ENCODE results near the gene LAPTM4A.
"Not testable (repeated sequence)": the region's sequence is repeated elsewhere in the genome, so short reads cannot be mapped to it uniquely, and the experiment has no call there.

The LAPTM4A gene

GRCh38 chr2:20050104-20050645, 1.3 kb downstream of the LAPTM4A start:
- DNase-seq = peak; percentile 79

- peak; percentile 66 for DNase-seq
Measured at GRCh38 chr2:20049637-20050036, 1.8 kb downstream of the LAPTM4A start.

- DNase-seq = no peak
Measured at GRCh38 chr2:20048488-20049448, 2.7 kb downstream of the LAPTM4A start.

GRCh38 chr2:20045712-20046292, 5.6 kb downstream of the LAPTM4A start:
- not testable (repeated sequence) for DNase-seq

GRCh38 chr2:20044778-20045177, 6.7 kb downstream of the LAPTM4A start:
- DNase-seq = no peak

GRCh38 chr2:20042531-20042930, 8.9 kb downstream of the LAPTM4A start:
- DNase-seq = no peak

GRCh38 chr2:20040489-20041172, 10.8 kb downstream of the LAPTM4A start:
- DNase-seq = no peak

- DNase-seq = no peak
Measured at GRCh38 chr2:20037660-20038059, 13.8 kb downstream of the LAPTM4A start.

GRCh38 chr2:20035955-20036666, 15.3 kb downstream of the LAPTM4A start:
- DNase-seq = no peak

GRCh38 chr2:20034821-20035220, 16.6 kb downstream of the LAPTM4A start:
- no peak for DNase-seq

GRCh38 chr2:20034218-20034617, 17.2 kb downstream of the LAPTM4A start:
- DNase-seq = no peak

- no peak for DNase-seq
Measured at GRCh38 chr2:20033322-20033721, 18.1 kb downstream of the LAPTM4A start.

GRCh38 chr2:20030224-20030623, 21.2 kb downstream of the LAPTM4A start:
- no peak for DNase-seq

- DNase-seq = no peak
Measured at GRCh38 chr2:20027705-20028434, 23.6 kb downstream of the LAPTM4A start.

- no peak for DNase-seq
Measured at GRCh38 chr2:20027260-20027677, 24.2 kb downstream of the LAPTM4A start.

GRCh38 chr2:20025065-20025786, 26.2 kb downstream of the LAPTM4A start:
- no peak for DNase-seq

GRCh38 chr2:20023688-20024087, 27.7 kb downstream of the LAPTM4A start:
- no peak for DNase-seq

- no peak for DNase-seq
Measured at GRCh38 chr2:20021405-20022009, 29.9 kb downstream of the LAPTM4A start.

GRCh38 chr2:20019747-20020146, 31.7 kb downstream of the LAPTM4A start:
- DNase-seq = no peak

GRCh38 chr2:20018601-20019152, 32.8 kb downstream of the LAPTM4A start:
- DNase-seq = no peak
